Neural progenitor cell (in vitro differentiated cells): ENCODE results near the gene PRDM16.

Experiments used
- CTCF ChIP-seq: fragments of 200-600 bp; sonication (generic); IDR thresholded peaks from 2 replicates; pipeline ENCODE4 v1.5.1; 2017; ENCODE audit warnings: antibody characterized with exemption, mild to moderate bottlenecking
- EZH2phosphoT487 ChIP-seq: fragments of 200-600 bp; sonication (generic); IDR thresholded peaks from 2 replicates; pipeline ENCODE4 v1.6.1; 2017; ENCODE audit warnings: antibody characterized with exemption

GRCh38 chr1:3082571-3083516 lies 13.8 kb downstream of the PRDM16 start:
- TF ChIP-seq CTCF, result no peak
- TF ChIP-seq EZH2phosphoT487, result no peak
